GM12878 (cell line): ENCODE results near the gene DHRS12. TPM values are rescaled to one million over a fixed set of nuclear protein-coding genes. Genes with fewer than 3 reads are reported as not detected.

Experiments
- ATAC-seq: fragments of 200-7000 bp; cut with Tn5 transposase; 3 replicates; pipeline ENCODE4 v1.9.1; 2020; ENCODE audit warnings: mild to moderate bottlenecking, moderate library complexity
- BruUV-seq: library from RNA; stranded (reverse); fragments of 400-500 nt; replicated peaks from 2 replicates; lab custom pipeline; 2021; lab: Mats Ljungman, UMichigan
- CTCF ChIA-PET: fragments of 300-600 bp; sonication (Branson Sonifier 250); formaldehyde crosslinking; extraction: SDS; loops from one replicate; lab custom pipeline; 2021; ENCODE audit warnings: inconsistent platforms; lab: Yijun Ruan, JAX
- POLR2A ChIA-PET: fragments of 350-600 bp; formaldehyde crosslinking; extraction: SDS; loops from one replicate; lab custom pipeline; 2021; ENCODE audit warnings: inconsistent platforms; lab: Charles Lee
- RAD21 ChIA-PET: fragments of 300-600 bp; sonication (Branson Sonifier 250); formaldehyde crosslinking; loops from one replicate; lab custom pipeline; 2023; ENCODE audit warnings: antibody characterized with exemption; ENCODE audit not compliant: unreplicated experiment; lab: Charles Lee
- SMC1A ChIA-PET: fragments of 300-600 bp; sonication (Branson Sonifier 250); formaldehyde crosslinking; loops from one replicate; lab custom pipeline; 2023; ENCODE audit not compliant: unreplicated experiment, uncharacterized antibody; lab: Charles Lee
- DNase-seq: peaks from one replicate; pipeline ENCODE4 v3.0.0-alpha.2; 2011; ENCODE audit warnings: low read depth, low spot score
- FAIRE-seq: peaks from 3 replicates; lab custom pipeline; 2011; peaks lifted over from hg19 to GRCh38; lab: Jason Lieb, UNC
- H2AFZ ChIP-seq: 2 replicates; pipeline ENCODE4 v1.6.0; 2011; ENCODE audit warnings: low read depth, low read length, control low read depth; ENCODE audit not compliant: control insufficient read depth
- H3K27ac ChIP-seq: 2 replicates; pipeline ENCODE4 v1.5.1; 2011; ENCODE audit warnings: control low read depth; ENCODE audit not compliant: control insufficient read depth, insufficient read depth
- H3K27me3 ChIP-seq, 2 experiments: replicated peaks in 1 of 2; 2 replicates each; pipeline versions ENCODE4 v1.6.0 to v1.6.1; 2011; ENCODE audit warnings: low read length in 1 of 2; ENCODE audit not compliant: control insufficient read depth in 2 of 2, insufficient read depth in 2 of 2
- H3K36me3 ChIP-seq, 2 experiments: 2 replicates each; pipeline ENCODE4 v1.5.1; 2011; ENCODE audit warnings: low read length in 1 of 2; ENCODE audit not compliant: control insufficient read depth in 2 of 2, insufficient read depth in 2 of 2
- H3K4me1 ChIP-seq: 2 replicates; pipeline ENCODE4 v1.6.1; 2011; ENCODE audit warnings: mild to moderate bottlenecking, low read length, moderate library complexity, mixed read lengths; ENCODE audit not compliant: control insufficient read depth, insufficient read depth
- H3K4me2 ChIP-seq: 2 replicates; pipeline ENCODE4 v1.6.0; 2011; ENCODE audit warnings: control low read depth; ENCODE audit not compliant: control insufficient read depth, insufficient read depth
- H3K4me3 ChIP-seq: fragments of 200-600 bp; sonication (generic); 2 replicates; pipeline ENCODE4 v1.5.1; 2016
- H3K79me2 ChIP-seq: 2 replicates; pipeline ENCODE4 v1.6.0; 2011; ENCODE audit warnings: low read length; ENCODE audit not compliant: control insufficient read depth, insufficient read depth
- H3K9ac ChIP-seq: 2 replicates; pipeline ENCODE4 v1.8.0; 2011; ENCODE audit warnings: low read length, control low read depth, mixed read lengths; ENCODE audit not compliant: control insufficient read depth, insufficient read depth
- H3K9me3 ChIP-seq: replicated peaks from 3 replicates; pipeline ENCODE4 v1.5.1; 2011; ENCODE audit warnings: mild to moderate bottlenecking, low read length; ENCODE audit not compliant: control insufficient read depth, insufficient read depth
- H4K20me1 ChIP-seq: 2 replicates; pipeline ENCODE4 v1.6.0; 2011; ENCODE audit not compliant: control insufficient read depth, insufficient read depth
- ATF3 ChIP-seq: IDR thresholded peaks from 2 replicates; pipeline ENCODE4 v1.6.1; 2011; ENCODE audit warnings: low read depth, mild to moderate bottlenecking, low read length, moderate library complexity, borderline replicate concordance; ENCODE audit errors: extremely low read depth
- CREM ChIP-seq: IDR thresholded peaks from 2 replicates; pipeline ENCODE4 v1.6.1; 2014; ENCODE audit warnings: antibody characterized with exemption, low read depth
- JUND ChIP-seq: IDR thresholded peaks from 2 replicates; pipeline ENCODE4 v1.6.1; 2012; ENCODE audit warnings: low read depth, mild to moderate bottlenecking, low read length, improper control_type of control experiment, moderate library complexity
- POLR2AphosphoS2 ChIP-seq: IDR thresholded peaks from 2 replicates; pipeline ENCODE4 v1.6.1; 2011; ENCODE audit warnings: low read depth, mild to moderate bottlenecking, low read length, improper control_type of control experiment, moderate library complexity
- SMARCA5 ChIP-seq: fragments of 450-650 bp; IDR thresholded peaks from 2 replicates; pipeline ENCODE4 v1.6.1; 2017; ENCODE audit warnings: mild to moderate bottlenecking
- ZNF592 ChIP-seq: fragments of 450-650 bp; IDR thresholded peaks from 2 replicates; pipeline ENCODE4 v1.6.1; 2017; ENCODE audit warnings: mild to moderate bottlenecking, moderate library complexity
- WGBS: methylation state at CpG from one replicate; pipeline ENCODE4 v1.1.6; 2016; ENCODE audit warnings: low lambda C conversion rate; ENCODE audit not compliant: insufficient replicate concordance, insufficient coverage; ENCODE audit errors: missing lambda C conversion rate; 5-methylcytosine and 5-hydroxymethylcytosine counted together
- in situ Hi-C: fragments of 300-500 bp; cut with MboI; formaldehyde crosslinking; loops from 9 replicates; pipeline ENCODE4 v1.14.3; 2018; ENCODE audit warnings: mixed read lengths
- intact Hi-C: fragments of 100-400 bp; cut with micrococcal nuclease; formaldehyde crosslinking; loops from one replicate; pipeline ENCODE4 v1.14.2; 2022; ENCODE audit not compliant: unreplicated experiment
- polyA plus RNA-seq, 11 experiments: library from polyadenylated mRNA; depleted of rRNA in 4 of 11; unstranded in 6 of 11; stranded (reverse) in 5 of 11; fragments of >200 nt; fragmentation: Nextera tagmentation in 4 of 11; fragmentation: Illumina TruSeq in 1 of 11; extraction: Ambion mirVana in 4 of 11; extraction: Trizol in 1 of 11; gene quantifications; 1 replicate in 1 of 11; 2 replicates in 10 of 11; pipeline versions ENCODE4 v1.2.1 to v1.2.3, GENCODE V29; 2011 to 2016; ENCODE audit warnings: inconsistent platforms in 2 of 11, missing spikeins in 2 of 11, low read depth in 1 of 11
- total RNA-seq, 4 experiments: library from RNA; depleted of rRNA in 3 of 4; stranded (reverse); fragments of >200 nt in 3 of 4; fragmentation: Illumina TruSeq in 1 of 4; extraction: Trizol in 1 of 4; gene quantifications; 2 replicates each; pipeline versions ENCODE4 v1.2.1 to v1.2.3, GENCODE V29; 2013 to 2021

Gene DHRS12
- total and polyA plus RNA-seq, 10 of the 15 experiments (the other 5 are each of a cell fraction or from before 2014, with no cell fraction given) = 2.9 to 11.3 (median 8.2) TPM

DNA sequence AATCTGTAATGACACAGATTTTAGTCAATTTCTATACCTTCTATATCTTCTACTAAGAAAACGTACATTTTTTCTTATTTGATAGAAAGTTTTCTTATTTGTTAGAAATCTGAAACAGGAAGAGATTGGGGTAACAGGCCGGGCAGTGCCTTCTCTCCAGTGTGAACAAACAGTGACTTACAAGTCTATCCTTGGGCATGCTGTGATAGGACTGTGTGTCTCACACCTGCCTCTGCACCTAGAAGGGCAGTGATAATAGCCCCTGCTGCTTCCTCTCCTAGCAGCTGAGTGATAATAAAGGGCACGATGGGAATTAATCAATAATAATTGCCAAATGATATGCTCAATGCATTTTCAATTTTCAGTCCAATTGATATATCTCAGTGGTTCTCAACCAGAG is 39.6 kb upstream of the DHRS12 start (continued):
- TF ChIP-seq JUND = no peak

GRCh38 chr13:51841732-51842131 is 37.8 kb upstream of the DHRS12 start:
- SMC1A ChIA-PET = interaction anchor here (1.3 kb wide), 1 partner anchor 12 kb away, joined by 4 read pairs; no protein-coding TSS in a partner anchor
- Histone ChIP-seq H3K4me3 (no peak overlapping the region), H4K20me1 (no peaks in the 10 kb centered on the region), H3K36me3 (no peaks in the 10 kb centered on the region), H3K4me1 (no peaks in the 10 kb centered on the region), H3K4me2 (no peak overlapping the region), H2AFZ (no peak overlapping the region), H3K9ac (no peak overlapping the region), H3K27ac (no peak overlapping the region), H3K79me2 (no peaks in the 10 kb centered on the region), H3K9me3 (no peaks in the 10 kb centered on the region), H3K27me3 (peaks cover 0 to 3% of the 10 kb centered on the region in 2 experiments; a peak in 2 of 4 replicates)
- DNase-seq (no peak), ATAC-seq (no peak), FAIRE-seq (no peak)
- WGBS = 20% methylated on average over 6 of the region's 6 CpGs
- TF ChIP-seq POLR2AphosphoS2 = no peak
- no peak for TF ChIP-seq CREM
- TF ChIP-seq SMARCA5 = no peak
- no peak for TF ChIP-seq ZNF592
- no peak for TF ChIP-seq ATF3
- POLR2A ChIA-PET = no interaction called here
- in situ Hi-C loops = no loop called here
- RAD21 ChIA-PET = interaction anchor here (1.2 kb wide), 1 partner anchor 26 kb away, joined by 3 read pairs; no protein-coding TSS in a partner anchor
- intact Hi-C loops = no loop called here
- CTCF ChIA-PET = interaction anchor here (0.9 to 1.0 kb wide), 2 partner anchors 26 to 171 kb away, joined by 3 to 4 read pairs; partner anchors contain the start of gene ALG11
- no TSS peak for BruUV-seq
